Kidney epithelial cell (primary cell): ENCODE data around the gene IL20RA. TPM values are rescaled to one million over a fixed set of nuclear protein-coding genes. Genes with fewer than 3 reads are reported as not detected.

Source experiments
- DNase-seq: peaks from one replicate; pipeline ENCODE4 v3.0.0-alpha.2; 2010; ENCODE audit warnings: low read depth
- H3K27me3 ChIP-seq: 2 replicates; pipeline ENCODE4 v1.6.0; 2011; ENCODE audit warnings: low read length; ENCODE audit not compliant: control insufficient read depth, insufficient read depth
- H3K36me3 ChIP-seq: 2 replicates; pipeline ENCODE4 v1.5.1; 2011; ENCODE audit warnings: low read length; ENCODE audit not compliant: control insufficient read depth, insufficient read depth
- H3K4me3 ChIP-seq: 2 replicates; pipeline ENCODE4 v1.5.1; 2011; ENCODE audit warnings: low read depth, mild to moderate bottlenecking, control low read depth, low read length
- CTCF ChIP-seq: IDR thresholded peaks from 2 replicates; pipeline ENCODE4 v1.5.1; 2011; ENCODE audit warnings: mild to moderate bottlenecking, moderate library complexity, low read length, control low read depth, inconsistent platforms; ENCODE audit not compliant: insufficient read depth, poor library complexity, severe bottlenecking
- total RNA-seq: library from RNA; depleted of rRNA; stranded (reverse); fragments of >200 nt; gene quantifications from 2 replicates; pipeline ENCODE4 v1.2.3, GENCODE V29; 2015

The IL20RA gene
- total RNA-seq, 1 donor from 2014 or later = 0.46 TPM

- no peak for TF ChIP-seq CTCF
- no peaks in the 10 kb centered on the region for H3K27me3 ChIP-seq
- no peak overlapping the region for H3K4me3 ChIP-seq
- H3K36me3 ChIP-seq = no peaks in the 10 kb centered on the region
- DNase-seq = no peak
Observed at GRCh38 chr6:137010128-137010718, 34.5 kb downstream of the IL20RA start.

- no peak for DNase-seq
- no peak for TF ChIP-seq CTCF
- Histone ChIP-seq H3K36me3 (no peaks in the 10 kb centered on the region), H3K27me3 (no peaks in the 10 kb centered on the region), H3K4me3 (no peak overlapping the region)
Observed at GRCh38 chr6:137008204-137008603, 36.6 kb downstream of the IL20RA start.

GRCh38 chr6:137006056-137006455 is 38.7 kb downstream of the IL20RA start:
- no peak for TF ChIP-seq CTCF
- Histone ChIP-seq H3K36me3 (no peaks in the 10 kb centered on the region), H3K4me3 (no peak overlapping the region), H3K27me3 (no peaks in the 10 kb centered on the region)
- DNase-seq = no peak

- Histone ChIP-seq H3K4me3 (no peak overlapping the region), H3K27me3 (no peaks in the 10 kb centered on the region), H3K36me3 (no peaks in the 10 kb centered on the region)
- DNase-seq = no peak
- TF ChIP-seq CTCF = no peak
Observed at GRCh38 chr6:137005073-137005472, 39.7 kb downstream of the IL20RA start.

- Histone ChIP-seq H3K27me3 (no peaks in the 10 kb centered on the region), H3K4me3 (no peak overlapping the region), H3K36me3 (no peaks in the 10 kb centered on the region)
- no peak for TF ChIP-seq CTCF
- no peak for DNase-seq
Observed at GRCh38 chr6:137002505-137002904, 42.3 kb downstream of the IL20RA start.

GRCh38 chr6:137001977-137002302 is 42.8 kb downstream of the IL20RA start:
- no peak for DNase-seq
- H3K4me3 ChIP-seq = no peak overlapping the region
- no peaks in the 10 kb centered on the region for H3K36me3 ChIP-seq
- no peaks in the 10 kb centered on the region for H3K27me3 ChIP-seq
- TF ChIP-seq CTCF = no peak
